Esophagus muscularis mucosa (tissue), 4 donors: ENCODE results near the gene CELF5. TPM values are rescaled to one million over a fixed set of nuclear protein-coding genes. Genes with fewer than 3 reads are reported as not detected.

ENCODE experiments used
- DNase-seq: peaks from one replicate; pipeline ENCODE4 v3.0.0-alpha.2; 2017; ENCODE audit errors: extremely low spot score
- H3K27ac ChIP-seq, 4 donors: fragments of 200-600 bp; sonication (generic); replicated peaks in 1 of 4; 1 replicate in 3 of 4; 2 replicates in 1 of 4; pipeline ENCODE4 v1.5.1; 2016 to 2019; ENCODE audit warnings: mild to moderate bottlenecking in 1 of 4
- H3K27me3 ChIP-seq, 4 donors: fragments of 200-600 bp; sonication (generic); one replicate each; pipeline versions ENCODE4 v1.5.1 to v1.6.0; 2016 to 2019
- H3K36me3 ChIP-seq, 4 donors: fragments of 200-600 bp; sonication (generic); one replicate each; pipeline ENCODE4 v1.5.1; 2016 to 2019
- H3K4me1 ChIP-seq, 4 donors: fragments of 200-600 bp; sonication (generic); one replicate each; pipeline ENCODE4 v1.5.1; 2016 to 2019
- H3K4me3 ChIP-seq, 4 donors: fragments of 200-600 bp; sonication (generic); 1 replicate in 2 of 4; 2 replicates in 2 of 4; pipeline ENCODE4 v1.5.1; 2016 to 2019; ENCODE audit warnings: mild to moderate bottlenecking in 4 of 4, moderate library complexity in 1 of 4
- H3K9me3 ChIP-seq, 4 donors: fragments of 200-600 bp; sonication (generic); 1 replicate in 3 of 4; 2 replicates in 1 of 4; pipeline ENCODE4 v1.5.1; 2016 to 2019
- EP300 ChIP-seq: sonication (generic); formaldehyde crosslinking; IDR thresholded peaks from one replicate; pipeline ENCODE4 v1.6.1; 2017; ENCODE audit warnings: antibody characterized with exemption
- POLR2A ChIP-seq: fragments of 450-650 bp; IDR thresholded peaks from one replicate; pipeline ENCODE4 v1.6.1; 2017; ENCODE audit warnings: antibody characterized with exemption, moderate library complexity, mild to moderate bottlenecking, low read depth
- POLR2AphosphoS5 ChIP-seq, 2 donors: sonication (generic); formaldehyde crosslinking; IDR thresholded peaks; one replicate each; pipeline ENCODE4 v1.6.1; 2017; ENCODE audit warnings: antibody characterized with exemption in 2 of 2
- WGBS: methylation state at CpG from one replicate; pipeline ENCODE4 v1.1.5; 2018; 5-methylcytosine and 5-hydroxymethylcytosine counted together
- intact Hi-C: fragments of 100-400 bp; cut with DNase I; formaldehyde crosslinking; loops from one replicate; pipeline ENCODE4 v1.15.1; 2023
- total RNA-seq, 4 donors: library from RNA; depleted of rRNA; stranded (reverse); fragments of >200 nt; gene quantifications; one replicate each; pipeline versions ENCODE4 v1.1.0 to v1.2.1, GENCODE V29; 2016
- TF ChIP-seq, protein P1 (sequence below), 3 experiments: fragments of 200-600 bp in 2 of 3; fragments of 450-650 bp in 1 of 3; sonication (generic) in 2 of 3; IDR thresholded peaks; one replicate each; pipeline ENCODE4 v1.5.1; 2017 to 2019; ENCODE audit warnings: antibody characterized with exemption in 3 of 3, mild to moderate bottlenecking in 2 of 3, moderate library complexity in 1 of 3

Gene CELF5
- total RNA-seq, 4 donors from 2014 or later = 0.17 TPM; not detected in 3

DNA sequence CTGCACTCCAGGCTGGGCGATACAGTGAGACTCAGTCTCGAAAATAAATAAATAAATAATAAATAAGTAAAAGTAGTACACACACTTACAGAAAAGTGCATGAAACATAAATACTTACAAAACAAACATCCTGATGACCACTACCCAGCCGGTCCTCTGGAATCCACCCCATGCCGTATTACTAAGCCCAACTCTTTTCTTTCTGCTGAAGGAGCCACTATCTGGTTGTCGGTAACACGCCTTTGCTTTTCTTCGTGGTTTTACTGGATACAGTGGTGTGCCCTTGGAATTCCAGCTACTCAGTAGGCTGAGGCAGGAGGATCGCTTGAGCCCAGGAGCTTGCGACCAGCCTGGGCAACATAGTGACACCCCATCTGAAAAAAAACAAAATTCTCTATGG lies 39.4 kb downstream of the CELF5 start:
- H3K9me3 ChIP-seq = no peaks in the 10 kb centered on the region
- DNase-seq = no peak
- H3K27me3 ChIP-seq = peaks cover 0 to 70% (median 0%) of the 10 kb centered on the region in 4 donors
- intact Hi-C loops = no loop called here
- H3K36me3 ChIP-seq = no peaks in the 10 kb centered on the region
- H3K4me3 ChIP-seq = no peak overlapping the region
- no peaks in the 10 kb centered on the region for H3K4me1 ChIP-seq
- H3K27ac ChIP-seq = no peak overlapping the region
- no peak for TF ChIP-seq POLR2A
- TF ChIP-seq EP300 = no peak
- TF ChIP-seq, protein P1, sequence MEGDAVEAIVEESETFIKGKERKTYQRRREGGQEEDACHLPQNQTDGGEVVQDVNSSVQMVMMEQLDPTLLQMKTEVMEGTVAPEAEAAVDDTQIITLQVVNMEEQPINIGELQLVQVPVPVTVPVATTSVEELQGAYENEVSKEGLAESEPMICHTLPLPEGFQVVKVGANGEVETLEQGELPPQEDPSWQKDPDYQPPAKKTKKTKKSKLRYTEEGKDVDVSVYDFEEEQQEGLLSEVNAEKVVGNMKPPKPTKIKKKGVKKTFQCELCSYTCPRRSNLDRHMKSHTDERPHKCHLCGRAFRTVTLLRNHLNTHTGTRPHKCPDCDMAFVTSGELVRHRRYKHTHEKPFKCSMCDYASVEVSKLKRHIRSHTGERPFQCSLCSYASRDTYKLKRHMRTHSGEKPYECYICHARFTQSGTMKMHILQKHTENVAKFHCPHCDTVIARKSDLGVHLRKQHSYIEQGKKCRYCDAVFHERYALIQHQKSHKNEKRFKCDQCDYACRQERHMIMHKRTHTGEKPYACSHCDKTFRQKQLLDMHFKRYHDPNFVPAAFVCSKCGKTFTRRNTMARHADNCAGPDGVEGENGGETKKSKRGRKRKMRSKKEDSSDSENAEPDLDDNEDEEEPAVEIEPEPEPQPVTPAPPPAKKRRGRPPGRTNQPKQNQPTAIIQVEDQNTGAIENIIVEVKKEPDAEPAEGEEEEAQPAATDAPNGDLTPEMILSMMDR (IDR thresholded peaks at IDR 0.05) = no peak
- TF ChIP-seq POLR2AphosphoS5 (IDR thresholded peaks at IDR 0.05) = no peak
- WGBS = 87% methylated on average over 9 of the region's 9 CpGs

DNA sequence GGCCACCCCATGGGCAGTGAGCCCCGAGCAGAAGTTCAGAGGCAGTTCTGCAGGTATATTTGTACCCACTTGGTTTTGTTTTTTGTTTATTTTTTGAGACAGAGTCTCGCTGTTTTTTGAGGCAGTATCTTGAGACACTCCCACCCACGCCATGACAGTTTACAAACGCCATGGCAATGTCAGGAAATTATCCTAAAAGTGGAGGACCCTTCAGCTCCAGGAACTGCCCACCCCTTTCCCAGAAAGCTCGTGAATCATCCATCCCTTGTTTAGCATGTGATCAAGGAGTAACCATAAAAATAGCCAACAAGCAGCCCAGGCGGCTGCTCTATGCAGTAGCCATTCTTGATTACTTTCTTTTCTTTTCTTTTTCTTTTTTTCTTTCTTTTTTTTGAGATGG lies 41.0 kb downstream of the CELF5 start:
- Histone ChIP-seq H3K4me3 (no peak overlapping the region), H3K27me3 (peaks cover 0 to 71% (median 4%) of the 10 kb centered on the region in 4 donors), H3K27ac (no peak overlapping the region), H3K36me3 (no peaks in the 10 kb centered on the region), H3K4me1 (no peaks in the 10 kb centered on the region), H3K9me3 (no peaks in the 10 kb centered on the region)
- TF ChIP-seq EP300 (no peak), POLR2AphosphoS5 (IDR thresholded peaks at IDR 0.05) (no peak), POLR2A (no peak)
- TF ChIP-seq, protein P1 (IDR thresholded peaks at IDR 0.05) = no peak
- no peak for DNase-seq
- WGBS = 86% methylated on average over 6 of the region's 6 CpGs
- intact Hi-C loops = no loop called here

DNA sequence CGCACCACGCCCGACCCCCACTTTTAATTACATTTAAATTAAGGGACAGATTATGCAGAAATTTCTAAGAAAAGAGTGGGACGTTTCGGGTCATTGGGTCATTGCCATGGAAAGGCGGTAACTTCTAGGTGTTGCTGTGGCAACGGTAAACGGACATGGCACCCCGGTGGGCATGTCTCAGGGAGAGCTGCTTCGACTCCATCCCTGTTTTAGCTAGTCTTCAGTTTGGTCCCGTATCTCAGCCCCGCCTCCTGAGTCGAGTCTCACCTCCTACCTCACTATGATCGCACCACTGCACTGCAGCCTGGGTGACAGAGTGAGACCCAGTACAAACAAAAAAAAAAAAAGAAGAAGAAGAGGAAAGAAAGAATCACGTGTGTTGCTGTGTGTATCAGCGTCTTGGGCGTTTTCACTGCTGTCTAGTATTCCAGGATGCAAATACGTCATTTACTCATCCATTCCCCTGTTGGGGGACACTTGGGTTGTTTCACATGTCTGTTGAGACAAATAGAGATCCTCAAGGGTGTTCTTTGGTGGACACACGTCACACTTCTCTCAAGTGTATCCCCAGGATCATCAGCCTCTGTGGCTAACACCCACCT lies 41.7 kb downstream of the CELF5 start:
- WGBS = 78% methylated on average over 19 of the region's 19 CpGs
- intact Hi-C loops = no loop called here

DNA sequence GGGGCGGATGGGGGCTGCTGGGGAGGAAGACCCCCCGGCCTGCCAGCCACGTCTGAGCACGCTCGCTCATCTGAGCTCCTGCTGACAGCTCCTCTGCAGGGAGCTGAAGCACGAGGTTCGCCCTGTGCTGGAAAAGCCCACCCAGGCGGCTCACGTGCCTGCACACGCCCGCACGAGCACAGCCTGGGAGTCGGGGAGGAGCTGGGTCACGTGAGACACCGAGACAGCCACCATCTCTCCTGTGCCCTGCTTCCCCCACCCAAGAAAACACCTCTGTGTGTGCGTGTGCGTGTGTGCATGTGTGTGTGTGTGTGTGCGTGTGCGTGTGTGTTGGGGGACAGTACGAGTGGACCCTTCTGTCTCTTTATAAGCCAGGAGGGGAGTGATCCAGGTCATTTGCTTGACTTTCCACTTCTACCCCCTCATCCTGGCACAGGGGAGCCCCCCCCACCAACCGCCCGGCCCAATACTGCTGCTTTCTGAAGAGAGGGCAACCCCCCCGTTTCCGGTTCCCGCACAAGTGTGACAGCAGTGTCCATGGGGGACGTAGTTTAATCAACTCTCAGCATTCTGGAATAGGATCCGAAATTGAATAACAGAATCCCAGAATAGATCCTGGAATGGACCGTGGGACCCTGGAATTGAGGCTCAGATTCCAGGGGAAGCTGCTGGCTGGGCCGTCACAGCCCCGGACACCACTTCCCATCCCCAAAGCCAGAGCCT lies 42.5 kb downstream of the CELF5 start:
- Histone ChIP-seq H3K9me3 (no peaks in the 10 kb centered on the region), H3K4me3 (no peak overlapping the region), H3K27ac (no peak overlapping the region), H3K27me3 (peaks cover 0 to 74% (median 11%) of the 10 kb centered on the region in 4 donors), H3K4me1 (no peaks in the 10 kb centered on the region), H3K36me3 (no peaks in the 10 kb centered on the region)
- intact Hi-C loops = no loop called here
- WGBS = 47% methylated on average over 21 of the region's 30 CpGs
- TF ChIP-seq POLR2A = no peak
- no peak for TF ChIP-seq EP300
- no peak for TF ChIP-seq POLR2AphosphoS5 (IDR thresholded peaks at IDR 0.05)
- TF ChIP-seq, protein P1 (IDR thresholded peaks at IDR 0.05) = no peak
- DNase-seq = no peak

More for the DNA sequence above, 41.7 kb downstream of the CELF5 start:
- Histone ChIP-seq H3K27ac (no peak overlapping the region), H3K4me1 (no peaks in the 10 kb centered on the region), H3K9me3 (no peaks in the 10 kb centered on the region), H3K27me3 (peaks cover 0 to 70% (median 7%) of the 10 kb centered on the region in 4 donors), H3K36me3 (no peaks in the 10 kb centered on the region), H3K4me3 (no peak overlapping the region)
- TF ChIP-seq EP300 = no peak
- TF ChIP-seq, protein P1 (IDR thresholded peaks at IDR 0.05) = no peak
- no peak for TF ChIP-seq POLR2AphosphoS5 (IDR thresholded peaks at IDR 0.05)
- no peak for TF ChIP-seq POLR2A
- DNase-seq = no peak
